ENCODE results near the gene NARF. TPM values are rescaled to one million over a fixed set of nuclear protein-coding genes. Genes with fewer than 3 reads are reported as not detected.
A peak's percentile ranks its signal among the peaks of the same experiment; 100 is the strongest.

The NARF gene
- total and polyA plus RNA-seq, 2 donors (not counting 1 experiment from before 2014, with no cell fraction given): 92.4 to 103 TPM

- Histone ChIP-seq H3K4me3 (ENCODE audit: control extremely low read depth in 1 of 5, extremely low read depth in 1 of 5, insufficient read depth in 1 of 5, low read depth in 2 of 5, low read length in 4 of 5) (no peak overlapping the region), H3K4me2 (replicated peaks; ENCODE audit: low read depth, low read length, poor library complexity, severe bottlenecking) (no peak overlapping the region), H2AFZ (ENCODE audit: insufficient read depth, low read depth, low read length, poor library complexity, severe bottlenecking) (no peak overlapping the region), H3K36me3 (replicated peaks in 1 of 2; ENCODE audit: control extremely low read depth in 1 of 2, control insufficient read depth in 1 of 2, extremely low read depth in 1 of 2, insufficient read depth in 2 of 2, low read length in 1 of 2) (peaks cover 1 to 73% of the 10 kb centered on the region in 2 experiments), H4K20me1 (ENCODE audit: control insufficient read depth, insufficient read depth, low read length, poor library complexity, severe bottlenecking) (peaks cover 90% of the 10 kb centered on the region), H3K9me3 (ENCODE audit: control extremely low read depth in 1 of 3, control insufficient read depth in 2 of 3, insufficient read depth in 1 of 3, low read length in 2 of 3) (no peaks in the 10 kb centered on the region), H3K27me3 (replicated peaks in 1 of 4; ENCODE audit: control extremely low read depth in 1 of 4, control insufficient read depth in 3 of 4, insufficient read depth in 4 of 4, low read length in 3 of 4) (no peaks in the 10 kb centered on the region), H3K79me2 (ENCODE audit: control insufficient read depth, insufficient read depth, low read length) (peaks cover 90% of the 10 kb centered on the region), H3K9ac (ENCODE audit: low read length) (no peak overlapping the region), H3K4me1 (ENCODE audit: control insufficient read depth in 2 of 2, insufficient read depth in 2 of 2, low read length in 2 of 2) (peaks cover 20 to 78% of the 10 kb centered on the region in 2 donors), H3K27ac (ENCODE audit: low read length in 2 of 2) (no peak overlapping the region)
- ChIA-PET POLR2A (interaction anchor here (0.5 kb wide), 1 partner anchor 201 kb away, joined by 3 read pairs; no protein-coding TSS in a partner anchor), CTCF (interaction anchor here (1.4 kb wide), 1 partner anchor 17 kb away, joined by 5 read pairs; no protein-coding TSS in a partner anchor)
- Mint-ChIP-seq H3K27ac (peak overlapping the region; percentile 37), H3K4me1 (peaks cover 52% of the 10 kb centered on the region), H3K27me3 (no peaks in the 10 kb centered on the region), H3K9me3 (ENCODE audit: insufficient read depth) (no peaks in the 10 kb centered on the region), H3K4me3 (no peak overlapping the region)
- intact Hi-C loops (cut with micrococcal nuclease): no loop called here
- no peak for ATAC-seq (ENCODE audit: low read depth)
- TF ChIP-seq EZH2 (IDR thresholded peaks at IDR 0.05; ENCODE audit: borderline replicate concordance, insufficient read depth, low read depth, low read length, poor library complexity, severe bottlenecking): no peak
- TF ChIP-seq, protein P1, sequence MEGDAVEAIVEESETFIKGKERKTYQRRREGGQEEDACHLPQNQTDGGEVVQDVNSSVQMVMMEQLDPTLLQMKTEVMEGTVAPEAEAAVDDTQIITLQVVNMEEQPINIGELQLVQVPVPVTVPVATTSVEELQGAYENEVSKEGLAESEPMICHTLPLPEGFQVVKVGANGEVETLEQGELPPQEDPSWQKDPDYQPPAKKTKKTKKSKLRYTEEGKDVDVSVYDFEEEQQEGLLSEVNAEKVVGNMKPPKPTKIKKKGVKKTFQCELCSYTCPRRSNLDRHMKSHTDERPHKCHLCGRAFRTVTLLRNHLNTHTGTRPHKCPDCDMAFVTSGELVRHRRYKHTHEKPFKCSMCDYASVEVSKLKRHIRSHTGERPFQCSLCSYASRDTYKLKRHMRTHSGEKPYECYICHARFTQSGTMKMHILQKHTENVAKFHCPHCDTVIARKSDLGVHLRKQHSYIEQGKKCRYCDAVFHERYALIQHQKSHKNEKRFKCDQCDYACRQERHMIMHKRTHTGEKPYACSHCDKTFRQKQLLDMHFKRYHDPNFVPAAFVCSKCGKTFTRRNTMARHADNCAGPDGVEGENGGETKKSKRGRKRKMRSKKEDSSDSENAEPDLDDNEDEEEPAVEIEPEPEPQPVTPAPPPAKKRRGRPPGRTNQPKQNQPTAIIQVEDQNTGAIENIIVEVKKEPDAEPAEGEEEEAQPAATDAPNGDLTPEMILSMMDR (IDR thresholded peaks at IDR 0.05): no peak
- DNase-seq: no peak
- WGBS (ENCODE audit: insufficient coverage): 95% methylated on average over 27 of the region's 28 CpGs
Measured at GRCh38 chr17:82442643-82443464, 15.7 kb upstream of the NARF start.
